IMR-90 (cell line): ENCODE data around the gene BICD2. TPM values are rescaled to one million over a fixed set of nuclear protein-coding genes. Genes with fewer than 3 reads are reported as not detected.
A peak's percentile ranks its signal among the peaks of the same experiment; 100 is the strongest.

Source experiments
- ATAC-seq: fragments of 200-7000 bp; cut with Tn5 transposase; 2 replicates; pipeline ENCODE4 v1.9.1; 2020; ENCODE audit warnings: low read depth, mild to moderate bottlenecking, moderate library complexity
- BruUV-seq: library from RNA; stranded (reverse); fragments of 400-500 nt; replicated peaks from 2 replicates; lab custom pipeline; 2021; lab: Mats Ljungman, UMichigan
- CTCF ChIA-PET: fragments of 300-600 bp; formaldehyde crosslinking; extraction: SDS; loops from one replicate; lab custom pipeline; 2021; ENCODE audit warnings: antibody characterized with exemption; lab: Yijun Ruan, JAX
- POLR2A ChIA-PET: fragments of 300-600 bp; sonication (Branson Sonifier 250); formaldehyde crosslinking; loops from one replicate; lab custom pipeline; 2022; ENCODE audit warnings: antibody characterized with exemption; ENCODE audit not compliant: unreplicated experiment; lab: Charles Lee
- DNase-seq: peaks from one replicate; pipeline ENCODE4 v3.0.0; 2013
- H2AFZ ChIP-seq: replicated peaks from 2 replicates; pipeline ENCODE3; 2013; ENCODE audit warnings: low read length, mild to moderate bottlenecking; ENCODE audit not compliant: poor library complexity
- H2AK5ac ChIP-seq: 2 replicates; pipeline ENCODE4 v1.6.1; 2013; ENCODE audit warnings: low read depth, low read length, inconsistent platforms
- H2AK9ac ChIP-seq: replicated peaks from 2 replicates; pipeline ENCODE3; 2013; ENCODE audit warnings: mild to moderate bottlenecking, low read depth, low read length, moderate library complexity; ENCODE audit not compliant: poor library complexity
- H2BK120ac ChIP-seq: 2 replicates; pipeline ENCODE4 v1.6.1; 2013; ENCODE audit warnings: low read depth, low read length, inconsistent platforms
- H2BK15ac ChIP-seq: 3 replicates; pipeline ENCODE4 v1.6.1; 2013; ENCODE audit warnings: low read depth, low read length, inconsistent platforms
- H2BK20ac ChIP-seq: 2 replicates; pipeline ENCODE4 v1.6.1; 2013; ENCODE audit warnings: low read depth, mild to moderate bottlenecking, inconsistent platforms, low read length, moderate library complexity
- H2BK5ac ChIP-seq: 2 replicates; pipeline ENCODE4 v1.6.1; 2013; ENCODE audit warnings: mild to moderate bottlenecking, low read depth, low read length, inconsistent platforms; ENCODE audit not compliant: poor library complexity, severe bottlenecking
- H3K14ac ChIP-seq: replicated peaks from 2 replicates; pipeline ENCODE4 v1.6.1; 2013; ENCODE audit warnings: low read depth, low read length, inconsistent platforms
- H3K18ac ChIP-seq: 2 replicates; pipeline ENCODE4 v1.6.1; 2013; ENCODE audit warnings: low read depth, low read length, control low read depth
- H3K23ac ChIP-seq: 2 replicates; pipeline ENCODE4 v1.6.1; 2013; ENCODE audit warnings: low read depth, low read length, inconsistent platforms
- H3K27ac ChIP-seq: 2 replicates; pipeline ENCODE4 v1.5.1; 2013; ENCODE audit warnings: mild to moderate bottlenecking, control low read depth, low read length; ENCODE audit not compliant: insufficient read depth
- H3K27me3 ChIP-seq: 2 replicates; pipeline ENCODE4 v1.6.1; 2013; ENCODE audit warnings: low read length; ENCODE audit not compliant: control insufficient read depth, insufficient read depth
- H3K36me3 ChIP-seq: 2 replicates; pipeline ENCODE4 v1.6.1; 2013; ENCODE audit warnings: low read length, mixed read lengths; ENCODE audit not compliant: control insufficient read depth, insufficient read depth
- H3K4ac ChIP-seq: 2 replicates; pipeline ENCODE4 v1.6.1; 2013; ENCODE audit warnings: low read depth, low read length, inconsistent platforms
- H3K4me1 ChIP-seq: 2 replicates; pipeline ENCODE4 v1.6.1; 2013; ENCODE audit warnings: low read length, mixed read lengths; ENCODE audit not compliant: control insufficient read depth, insufficient read depth
- H3K4me2 ChIP-seq: 2 replicates; pipeline ENCODE4 v1.6.1; 2013; ENCODE audit warnings: low read depth, mild to moderate bottlenecking, control low read depth, low read length, moderate library complexity
- H3K4me3 ChIP-seq: 2 replicates; pipeline ENCODE4 v1.5.1; 2013; ENCODE audit warnings: low read depth, mild to moderate bottlenecking, control low read depth, low read length, moderate library complexity; ENCODE audit not compliant: insufficient read depth
- H3K56ac ChIP-seq: 2 replicates; pipeline ENCODE4 v1.6.1; 2013; ENCODE audit warnings: low read length, inconsistent platforms; ENCODE audit not compliant: insufficient read depth; ENCODE audit errors: extremely low read depth
- H3K79me1 ChIP-seq, 2 experiments: 2 replicates each; pipeline ENCODE4 v1.6.1; 2013; ENCODE audit warnings: low read length in 2 of 2, inconsistent platforms in 1 of 2, low read depth in 1 of 2
- H3K9ac ChIP-seq: 2 replicates; pipeline ENCODE4 v1.6.1; 2013; ENCODE audit warnings: low read depth, low read length, control low read depth
- H3K9me1 ChIP-seq: 2 replicates; pipeline ENCODE4 v1.6.1; 2013; ENCODE audit warnings: low read length, inconsistent platforms; ENCODE audit not compliant: insufficient read depth
- H3K9me3 ChIP-seq: 2 replicates; pipeline ENCODE4 v1.6.1; 2013; ENCODE audit warnings: low read length; ENCODE audit not compliant: control insufficient read depth, insufficient read depth
- H4K20me1 ChIP-seq: 2 replicates; pipeline ENCODE4 v1.6.1; 2013; ENCODE audit warnings: low read length, inconsistent platforms; ENCODE audit not compliant: insufficient read depth
- H4K5ac ChIP-seq: 2 replicates; pipeline ENCODE4 v1.6.1; 2013; ENCODE audit warnings: mild to moderate bottlenecking, low read depth, low read length, control low read depth
- H4K8ac ChIP-seq, 2 experiments: 2 replicates each; pipeline ENCODE4 v1.6.1; 2013; ENCODE audit warnings: low read depth in 2 of 2, low read length in 2 of 2, control low read depth in 1 of 2, inconsistent platforms in 1 of 2
- H4K91ac ChIP-seq: 2 replicates; pipeline ENCODE4 v1.6.1; 2013; ENCODE audit warnings: low read depth, low read length, inconsistent platforms; ENCODE audit not compliant: insufficient read depth
- BHLHE40 ChIP-seq: fragments of 150-350 bp; IDR thresholded peaks from 2 replicates; pipeline ENCODE4 v1.6.1; 2016; ENCODE audit warnings: mild to moderate bottlenecking, low read depth, low read length
- CEBPB ChIP-seq: IDR thresholded peaks from 2 replicates; pipeline ENCODE4 v1.6.1; 2012; ENCODE audit warnings: low read depth, low read length, improper control_type of control experiment
- CHD1 ChIP-seq: IDR thresholded peaks from 2 replicates; pipeline ENCODE4 v1.6.1; 2012; ENCODE audit warnings: low read depth, low read length, improper control_type of control experiment
- CTCF ChIP-seq: conservative IDR thresholded peaks from 2 replicates; pipeline ENCODE4 v1.5.1; 2012; ENCODE audit warnings: mild to moderate bottlenecking, low read depth, low read length, improper control_type of control experiment
- ELK1 ChIP-seq: fragments of 150-350 bp; IDR thresholded peaks from 2 replicates; pipeline ENCODE4 v1.6.1; 2016; ENCODE audit warnings: low read depth, mild to moderate bottlenecking, low read length, moderate library complexity, borderline replicate concordance
- FOS ChIP-seq: fragments of 150-350 bp; IDR thresholded peaks from 2 replicates; pipeline ENCODE4 v1.6.1; 2016; ENCODE audit warnings: low read depth, low read length
- MAFK ChIP-seq: IDR thresholded peaks from 2 replicates; pipeline ENCODE4 v1.6.1; 2012; ENCODE audit warnings: low read depth, low read length, improper control_type of control experiment
- MAZ ChIP-seq: IDR thresholded peaks from 2 replicates; pipeline ENCODE4 v1.6.1; 2012; ENCODE audit warnings: low read depth, mild to moderate bottlenecking, low read length, improper control_type of control experiment, moderate library complexity, borderline replicate concordance
- MXI1 ChIP-seq: IDR thresholded peaks from 2 replicates; pipeline ENCODE4 v1.6.1; 2012; ENCODE audit warnings: low read depth, mild to moderate bottlenecking, low read length, moderate library complexity, borderline replicate concordance
- NFE2L2 ChIP-seq: fragments of 150-350 bp; IDR thresholded peaks from 2 replicates; pipeline ENCODE4 v1.6.1; 2016; ENCODE audit warnings: low read depth, mild to moderate bottlenecking, low read length
- POLR2A ChIP-seq: IDR thresholded peaks from 2 replicates; pipeline ENCODE4 v1.6.1; 2012; ENCODE audit warnings: mild to moderate bottlenecking, low read depth, low read length
- RAD21 ChIP-seq: IDR thresholded peaks from 2 replicates; pipeline ENCODE4 v1.6.1; 2012; ENCODE audit warnings: low read length, improper control_type of control experiment
- RCOR1 ChIP-seq: IDR thresholded peaks from 2 replicates; pipeline ENCODE4 v1.6.1; 2012; ENCODE audit warnings: mild to moderate bottlenecking, low read length, improper control_type of control experiment; ENCODE audit not compliant: insufficient replicate concordance
- RFX5 ChIP-seq: IDR thresholded peaks from 2 replicates; pipeline ENCODE4 v1.8.0; 2012; ENCODE audit warnings: low read depth, mild to moderate bottlenecking, low read length, moderate library complexity
- SMC3 ChIP-seq: fragments of 150-350 bp; IDR thresholded peaks from 2 replicates; pipeline ENCODE4 v1.6.1; 2016; ENCODE audit warnings: low read depth, mild to moderate bottlenecking, antibody characterized with exemption, low read length, moderate library complexity
- USF2 ChIP-seq: fragments of 150-350 bp; IDR thresholded peaks from 2 replicates; pipeline ENCODE4 v1.6.1; 2017; ENCODE audit warnings: mild to moderate bottlenecking, antibody characterized with exemption, low read length, low read depth
- WGBS, 2 experiments: methylation state at CpG; one replicate each; pipeline versions ENCODE4 v1.1.5 to v1.1.7; 2013; ENCODE audit warnings: missing lambda C conversion rate in 2 of 2; ENCODE audit not compliant: insufficient read length in 1 of 2; ENCODE audit errors: extremely low coverage in 2 of 2; 5-methylcytosine and 5-hydroxymethylcytosine counted together
- dilution Hi-C: fragments of 300-500 bp; cut with HindIII; formaldehyde crosslinking; loops from one replicate; pipeline ENCODE4 v1.14.3; 2018; ENCODE audit warnings: low sequenced_read_pairs; ENCODE audit not compliant: unreplicated experiment
- in situ Hi-C: fragments of 300-500 bp; cut with MboI; formaldehyde crosslinking; loops from 3 replicates; pipeline ENCODE4 v1.14.3; 2019; ENCODE audit warnings: low sequenced_read_pairs, inconsistent platforms, mixed read lengths
- intact Hi-C: fragments of 100-400 bp; cut with micrococcal nuclease; formaldehyde crosslinking; loops from 2 replicates; pipeline ENCODE4 v1.10.0; 2022
- polyA plus RNA-seq, 3 experiments: library from polyadenylated mRNA; depleted of rRNA; stranded (reverse); fragments of >200 nt; gene quantifications; 2 replicates each; pipeline ENCODE4 v1.2.3, GENCODE V29; 2012; ENCODE audit warnings: low replicate concordance in 1 of 3
- total RNA-seq: library from RNA; depleted of rRNA; stranded (reverse); fragments of >200 nt; gene quantifications from 2 replicates; pipeline ENCODE4 v1.2.3, GENCODE V29; 2012

The BICD2 gene
- total and polyA plus RNA-seq, 2 of the 4 experiments (the other 2 are of a cell fraction) = 21.5 to 35.7 TPM

- DNase-seq = no peak
- Histone ChIP-seq H4K91ac (no peak overlapping the region), H3K18ac (no peak overlapping the region), H4K5ac (no peak overlapping the region), H2AK9ac (no peak overlapping the region), H2BK120ac (no peak overlapping the region), H2BK20ac (no peak overlapping the region), H3K27me3 (no peaks in the 10 kb centered on the region), H3K4ac (no peak overlapping the region), H3K9me1 (peaks cover 36% of the 10 kb centered on the region), H2AK5ac (no peak overlapping the region), H3K14ac (no peak overlapping the region), H3K9ac (no peak overlapping the region), H3K9me3 (no peaks in the 10 kb centered on the region), H2AFZ (no peak overlapping the region), H2BK5ac (no peak overlapping the region), H3K56ac (no peak overlapping the region), H3K23ac (peak overlapping the region; percentile 8; the same call in 1 of the 2 replicates), H3K4me2 (no peak overlapping the region), H3K4me1 (peaks cover 11% of the 10 kb centered on the region), H2BK15ac (no peak overlapping the region), H4K8ac (no peak overlapping the region), H3K4me3 (no peak overlapping the region), H3K79me1 (peaks cover 27 to 62% of the 10 kb centered on the region in 2 experiments), H3K27ac (no peak overlapping the region), H4K20me1 (peaks cover 58% of the 10 kb centered on the region), H3K36me3 (no peaks in the 10 kb centered on the region)
- in situ Hi-C loops (no loop called here), intact Hi-C loops (loop anchor here (5.0 kb wide), 1 partner anchor 35 kb away; no protein-coding TSS in a partner anchor), dilution Hi-C loops (no loop called here)
- POLR2A ChIA-PET = no interaction called here
- no TSS peak for BruUV-seq
- CTCF ChIA-PET = no interaction called here
- no peak for ATAC-seq
- TF ChIP-seq MAFK (no peak), RAD21 (no peak), FOS (no peak), NFE2L2 (no peak), CEBPB (no peak), MXI1 (no peak), RFX5 (no peak), RCOR1 (no peak), CTCF (no peak), USF2 (no peak), BHLHE40 (no peak), SMC3 (no peak), ELK1 (no peak), CHD1 (no peak), MAZ (no peak), POLR2A (no peak)
- WGBS, 2 experiments = 75% methylated on average over 2 of the region's 4 CpGs; no CpG with 5 or more reads in 1 of the 2 experiments
These were observed 2.4 kb downstream of the BICD2 start for GRCh38 chr9:92762196-92762595.
